ENCODE measurements around the gene LMTK3. TPM values are rescaled to one million over a fixed set of nuclear protein-coding genes. Genes with fewer than 3 reads are reported as not detected.

LMTK3 gene
- total and polyA plus RNA-seq, 2 of the 13 experiments (the other 11 are each of a cell fraction or from before 2014, with no cell fraction given), result 0.18 to 0.29 TPM

DNA sequence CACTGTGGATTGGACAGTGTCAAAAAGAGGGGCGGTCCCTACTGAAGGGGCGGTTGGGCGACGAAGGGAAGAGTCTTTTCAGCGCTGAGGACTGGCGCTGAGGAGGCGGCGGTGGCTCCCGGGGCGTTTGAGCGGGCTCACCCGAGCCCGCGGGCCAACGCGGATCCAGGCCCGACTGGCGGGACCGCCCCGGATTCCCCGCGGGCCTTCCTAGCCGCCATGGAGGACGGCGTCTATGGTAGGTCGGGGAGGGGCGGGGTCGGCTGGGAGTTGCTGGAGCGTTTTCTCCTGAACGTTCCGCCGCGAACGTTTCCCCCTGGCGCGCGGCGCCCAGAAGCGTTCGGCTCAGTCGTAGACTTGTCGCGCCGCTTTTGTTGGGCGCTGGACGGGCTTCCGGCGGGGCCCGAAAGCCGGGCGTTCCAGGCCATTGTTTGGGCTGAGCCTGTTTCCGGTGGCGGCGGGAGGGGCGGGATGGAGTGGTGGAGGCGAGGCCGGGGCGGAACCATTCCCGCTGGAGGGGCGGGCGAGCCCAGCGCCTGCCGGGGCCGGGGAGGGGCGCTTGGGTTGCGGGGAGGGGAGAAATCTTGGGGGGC is 42.2 kb downstream of the LMTK3 start, which contains the start of gene CYTH2 (continued):
- TF ChIP-seq, protein P1, sequence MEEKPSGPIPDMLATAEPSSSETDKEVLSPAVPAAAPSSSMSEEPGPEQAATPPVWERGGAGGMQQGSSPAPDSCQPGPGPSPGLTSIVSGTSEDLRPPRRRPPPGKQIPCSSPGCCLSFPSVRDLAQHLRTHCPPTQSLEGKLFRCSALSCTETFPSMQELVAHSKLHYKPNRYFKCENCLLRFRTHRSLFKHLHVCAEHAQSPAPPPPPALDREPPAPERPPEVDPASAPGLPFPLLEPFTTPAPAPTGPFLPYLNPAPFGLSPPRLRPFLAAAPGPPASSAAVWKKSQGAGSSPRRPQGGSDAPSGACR (CRISPR knock-in tag; IDR thresholded peaks at IDR 0.05), result peak; percentile 89
- no peak for TF ChIP-seq ZFAT (CRISPR knock-in tag; conservative IDR thresholded peaks at IDR 0.05)
- peak; percentile 54; the same call in 1 of the 2 replicates for TF ChIP-seq ZZZ3 (CRISPR knock-in tag; IDR thresholded peaks at IDR 0.05; ENCODE audit: borderline replicate concordance)
- TF ChIP-seq MAFF (IDR thresholded peaks at IDR 0.05; ENCODE audit: low read depth, low read length), result no peak
- TF ChIP-seq, protein P2, sequence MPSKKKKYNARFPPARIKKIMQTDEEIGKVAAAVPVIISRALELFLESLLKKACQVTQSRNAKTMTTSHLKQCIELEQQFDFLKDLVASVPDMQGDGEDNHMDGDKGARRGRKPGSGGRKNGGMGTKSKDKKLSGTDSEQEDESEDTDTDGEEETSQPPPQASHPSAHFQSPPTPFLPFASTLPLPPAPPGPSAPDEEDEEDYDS (CRISPR knock-in tag; IDR thresholded peaks at IDR 0.05), result no peak
- no peak for TF ChIP-seq GPN1 (CRISPR knock-in tag; IDR thresholded peaks at IDR 0.05; ENCODE audit: borderline replicate concordance)
- TF ChIP-seq NPAS2 (CRISPR knock-in tag; IDR thresholded peaks at IDR 0.05; ENCODE audit: borderline replicate concordance), result no peak
- TF ChIP-seq ZSCAN12 (CRISPR knock-in tag; IDR thresholded peaks at IDR 0.05), result 0 out of 2 replicates have a peak, but pooled peaks have one; percentile 54
- TF ChIP-seq ZNF484 (CRISPR knock-in tag; IDR thresholded peaks at IDR 0.05; ENCODE audit: borderline replicate concordance, low read depth), result no peak
- TF ChIP-seq ZNF543 (CRISPR knock-in tag; IDR thresholded peaks at IDR 0.05), result no peak
- TF ChIP-seq, protein P3, sequence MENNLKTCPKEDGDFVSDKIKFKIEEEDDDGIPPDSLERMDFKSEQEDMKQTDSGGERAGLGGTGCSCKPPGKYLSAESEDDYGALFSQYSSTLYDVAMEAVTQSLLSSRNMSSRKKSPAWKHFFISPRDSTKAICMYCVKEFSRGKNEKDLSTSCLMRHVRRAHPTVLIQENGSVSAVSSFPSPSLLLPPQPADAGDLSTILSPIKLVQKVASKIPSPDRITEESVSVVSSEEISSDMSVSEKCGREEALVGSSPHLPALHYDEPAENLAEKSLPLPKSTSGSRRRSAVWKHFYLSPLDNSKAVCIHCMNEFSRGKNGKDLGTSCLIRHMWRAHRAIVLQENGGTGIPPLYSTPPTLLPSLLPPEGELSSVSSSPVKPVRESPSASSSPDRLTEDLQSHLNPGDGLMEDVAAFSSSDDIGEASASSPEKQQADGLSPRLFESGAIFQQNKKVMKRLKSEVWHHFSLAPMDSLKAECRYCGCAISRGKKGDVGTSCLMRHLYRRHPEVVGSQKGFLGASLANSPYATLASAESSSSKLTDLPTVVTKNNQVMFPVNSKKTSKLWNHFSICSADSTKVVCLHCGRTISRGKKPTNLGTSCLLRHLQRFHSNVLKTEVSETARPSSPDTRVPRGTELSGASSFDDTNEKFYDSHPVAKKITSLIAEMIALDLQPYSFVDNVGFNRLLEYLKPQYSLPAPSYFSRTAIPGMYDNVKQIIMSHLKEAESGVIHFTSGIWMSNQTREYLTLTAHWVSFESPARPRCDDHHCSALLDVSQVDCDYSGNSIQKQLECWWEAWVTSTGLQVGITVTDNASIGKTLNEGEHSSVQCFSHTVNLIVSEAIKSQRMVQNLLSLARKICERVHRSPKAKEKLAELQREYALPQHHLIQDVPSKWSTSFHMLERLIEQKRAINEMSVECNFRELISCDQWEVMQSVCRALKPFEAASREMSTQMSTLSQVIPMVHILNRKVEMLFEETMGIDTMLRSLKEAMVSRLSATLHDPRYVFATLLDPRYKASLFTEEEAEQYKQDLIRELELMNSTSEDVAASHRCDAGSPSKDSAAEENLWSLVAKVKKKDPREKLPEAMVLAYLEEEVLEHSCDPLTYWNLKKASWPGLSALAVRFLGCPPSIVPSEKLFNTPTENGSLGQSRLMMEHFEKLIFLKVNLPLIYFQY (CRISPR knock-in tag; IDR thresholded peaks at IDR 0.05; ENCODE audit: borderline replicate concordance), result no peak
- TF ChIP-seq ZNF747 (CRISPR knock-in tag; IDR thresholded peaks at IDR 0.05; ENCODE audit: borderline replicate concordance), result no peak
- TF ChIP-seq, protein P4, sequence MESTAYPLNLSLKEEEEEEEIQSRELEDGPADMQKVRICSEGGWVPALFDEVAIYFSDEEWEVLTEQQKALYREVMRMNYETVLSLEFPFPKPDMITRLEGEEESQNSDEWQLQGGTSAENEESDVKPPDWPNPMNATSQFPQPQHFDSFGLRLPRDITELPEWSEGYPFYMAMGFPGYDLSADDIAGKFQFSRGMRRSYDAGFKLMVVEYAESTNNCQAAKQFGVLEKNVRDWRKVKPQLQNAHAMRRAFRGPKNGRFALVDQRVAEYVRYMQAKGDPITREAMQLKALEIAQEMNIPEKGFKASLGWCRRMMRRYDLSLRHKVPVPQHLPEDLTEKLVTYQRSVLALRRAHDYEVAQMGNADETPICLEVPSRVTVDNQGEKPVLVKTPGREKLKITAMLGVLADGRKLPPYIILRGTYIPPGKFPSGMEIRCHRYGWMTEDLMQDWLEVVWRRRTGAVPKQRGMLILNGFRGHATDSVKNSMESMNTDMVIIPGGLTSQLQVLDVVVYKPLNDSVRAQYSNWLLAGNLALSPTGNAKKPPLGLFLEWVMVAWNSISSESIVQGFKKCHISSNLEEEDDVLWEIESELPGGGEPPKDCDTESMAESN (CRISPR knock-in tag; conservative IDR thresholded peaks at IDR 0.05), result no peak
- no peak for TF ChIP-seq ZNF841 (CRISPR knock-in tag; IDR thresholded peaks at IDR 0.05; ENCODE audit: borderline replicate concordance)
- TF ChIP-seq TGIF2 (CRISPR knock-in tag; IDR thresholded peaks at IDR 0.05), result no peak
- no peak for TF ChIP-seq ZNF530 (CRISPR knock-in tag; IDR thresholded peaks at IDR 0.05; ENCODE audit: low read depth)
- no peak for TF ChIP-seq ZNF83 (CRISPR knock-in tag; IDR thresholded peaks at IDR 0.05; ENCODE audit: borderline replicate concordance)
- peak; percentile 71 for TF ChIP-seq ZNF891 (CRISPR knock-in tag; IDR thresholded peaks at IDR 0.05)
- TF ChIP-seq, protein P5, sequence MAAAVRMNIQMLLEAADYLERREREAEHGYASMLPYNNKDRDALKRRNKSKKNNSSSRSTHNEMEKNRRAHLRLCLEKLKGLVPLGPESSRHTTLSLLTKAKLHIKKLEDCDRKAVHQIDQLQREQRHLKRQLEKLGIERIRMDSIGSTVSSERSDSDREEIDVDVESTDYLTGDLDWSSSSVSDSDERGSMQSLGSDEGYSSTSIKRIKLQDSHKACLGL (CRISPR knock-in tag; IDR thresholded peaks at IDR 0.05), result no peak; the same call in 1 of the 2 replicates
- no peak for TF ChIP-seq ZNF761 (CRISPR knock-in tag; conservative IDR thresholded peaks at IDR 0.05)
- TF ChIP-seq STAT5B (CRISPR knock-in tag; IDR thresholded peaks at IDR 0.05), result no peak
- peak; percentile 44; the same call in 1 of the 2 replicates for TF ChIP-seq KDM2A (CRISPR knock-in tag; IDR thresholded peaks at IDR 0.05; ENCODE audit: borderline replicate concordance, low read depth)
- no peak for TF ChIP-seq LCORL (IDR thresholded peaks at IDR 0.05)
- TF ChIP-seq LCORL (CRISPR knock-in tag; IDR thresholded peaks at IDR 0.05), result peak; percentile 77
- TF ChIP-seq HOXA3 (CRISPR knock-in tag; IDR thresholded peaks at IDR 0.05), result no peak

All from HepG2 (cell line).